ENCODE data around the gene ADAMTS14. TPM values are rescaled to one million over a fixed set of nuclear protein-coding genes. Genes with fewer than 3 reads are reported as not detected.

Gene ADAMTS14
- total RNA-seq, 2 experiments from 2014 or later, result 0.16 to 0.25 TPM

DNA sequence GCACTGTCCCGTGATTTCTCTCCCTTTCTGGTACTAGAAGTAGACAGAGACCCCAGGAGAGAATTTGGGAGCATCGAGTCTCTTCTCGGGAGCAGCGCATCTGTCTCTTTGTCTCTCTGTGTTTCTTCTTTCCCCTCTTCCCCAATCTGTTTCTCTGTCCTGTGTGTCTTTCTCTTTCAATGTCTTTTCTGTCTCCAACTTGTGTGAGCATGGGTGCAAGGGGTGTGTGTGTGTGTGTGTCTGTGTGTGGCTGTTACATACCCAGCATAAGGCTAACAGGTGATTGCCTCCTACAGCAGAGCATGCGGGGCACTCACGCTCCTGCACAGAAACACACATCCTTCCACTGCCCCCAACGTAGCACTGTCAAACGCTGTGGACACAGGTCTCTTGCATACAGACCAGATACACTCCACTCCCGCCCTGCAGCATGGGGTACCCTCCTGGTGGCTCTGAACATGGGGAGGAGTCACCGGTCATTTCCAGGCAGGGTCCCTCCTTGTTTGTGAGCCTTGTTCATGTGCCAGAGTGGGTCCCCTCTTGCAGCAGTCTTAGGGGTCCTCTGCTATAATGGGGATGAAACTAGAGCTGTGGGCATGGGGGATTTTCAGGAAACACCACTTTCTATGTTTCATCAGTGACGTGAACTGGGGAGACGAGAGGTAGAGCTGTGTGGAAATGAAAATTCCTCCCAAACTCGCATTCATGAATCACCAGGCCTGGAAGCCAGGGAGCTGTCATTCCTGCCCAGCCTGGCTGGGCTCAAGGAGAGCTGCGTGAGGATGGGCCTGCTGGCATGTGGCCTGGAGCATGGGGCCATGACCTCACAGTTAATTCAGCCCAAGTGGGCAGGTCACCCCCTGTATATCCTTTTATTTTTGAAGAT lies 980 bp downstream of the ADAMTS14 start:
- Mint-ChIP-seq H3K9me3 (peaks cover 6% of the 10 kb centered on the region), H3K27ac (no peak overlapping the region), H3K27me3 (peaks cover 34% of the 10 kb centered on the region), H3K4me3 (peak overlapping the region; percentile 52), H3K36me3 (ENCODE audit: low read depth) (no peaks in the 10 kb centered on the region), H3K4me1 (ENCODE audit: low read depth) (peaks cover 14% of the 10 kb centered on the region)
- TF ChIP-seq, protein P1, sequence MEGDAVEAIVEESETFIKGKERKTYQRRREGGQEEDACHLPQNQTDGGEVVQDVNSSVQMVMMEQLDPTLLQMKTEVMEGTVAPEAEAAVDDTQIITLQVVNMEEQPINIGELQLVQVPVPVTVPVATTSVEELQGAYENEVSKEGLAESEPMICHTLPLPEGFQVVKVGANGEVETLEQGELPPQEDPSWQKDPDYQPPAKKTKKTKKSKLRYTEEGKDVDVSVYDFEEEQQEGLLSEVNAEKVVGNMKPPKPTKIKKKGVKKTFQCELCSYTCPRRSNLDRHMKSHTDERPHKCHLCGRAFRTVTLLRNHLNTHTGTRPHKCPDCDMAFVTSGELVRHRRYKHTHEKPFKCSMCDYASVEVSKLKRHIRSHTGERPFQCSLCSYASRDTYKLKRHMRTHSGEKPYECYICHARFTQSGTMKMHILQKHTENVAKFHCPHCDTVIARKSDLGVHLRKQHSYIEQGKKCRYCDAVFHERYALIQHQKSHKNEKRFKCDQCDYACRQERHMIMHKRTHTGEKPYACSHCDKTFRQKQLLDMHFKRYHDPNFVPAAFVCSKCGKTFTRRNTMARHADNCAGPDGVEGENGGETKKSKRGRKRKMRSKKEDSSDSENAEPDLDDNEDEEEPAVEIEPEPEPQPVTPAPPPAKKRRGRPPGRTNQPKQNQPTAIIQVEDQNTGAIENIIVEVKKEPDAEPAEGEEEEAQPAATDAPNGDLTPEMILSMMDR (IDR thresholded peaks at IDR 0.05), result no peak
- ChIA-PET CTCF (no interaction called here), POLR2A (interaction anchor here (0.6 kb wide), 1 partner anchor 15 kb away, joined by 3 read pairs; no protein-coding TSS in a partner anchor)
- DNase-seq (no peak), ATAC-seq (no peak)
- intact Hi-C loops (cut with micrococcal nuclease), result no loop called here

DNA sequence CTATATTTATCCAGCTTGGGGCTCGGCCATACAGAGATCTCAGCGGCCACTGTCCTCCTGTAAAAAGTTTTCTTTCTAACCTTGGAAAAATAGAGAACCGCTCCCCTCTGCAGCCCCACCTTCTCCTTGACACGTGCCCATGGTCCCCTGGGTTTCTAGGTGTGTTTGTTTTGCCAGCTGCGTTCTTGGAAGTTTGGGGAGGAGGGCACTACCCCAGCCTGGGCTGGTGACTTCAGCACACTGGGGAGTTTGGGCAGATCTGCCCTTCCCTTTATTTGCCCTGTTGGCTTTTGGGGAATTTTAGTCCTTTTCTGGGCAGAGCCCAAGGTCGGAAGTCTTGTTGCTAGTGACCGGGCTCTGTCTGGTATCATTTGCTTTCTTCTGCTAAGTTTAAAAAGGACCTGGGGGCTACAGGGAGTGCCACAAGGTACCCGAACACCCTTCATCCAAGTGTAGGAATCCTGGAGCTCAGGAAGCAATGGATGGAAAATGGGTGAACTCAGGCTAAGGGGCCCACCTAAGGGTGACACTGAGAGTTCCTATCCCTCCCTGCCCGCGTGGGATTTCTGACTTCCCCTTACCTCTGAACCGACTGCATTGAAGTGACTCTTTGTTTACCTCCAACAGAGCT lies 1.7 kb downstream of the ADAMTS14 start:
- ATAC-seq (no peak), DNase-seq (no peak)
- H3K4me3 Mint-ChIP-seq, result no peak overlapping the region
- H3K27me3 Mint-ChIP-seq, result peaks cover 34% of the 10 kb centered on the region
- H3K9me3 Mint-ChIP-seq, result no peaks in the 10 kb centered on the region
- POLR2A ChIA-PET, result no interaction called here
- intact Hi-C loops (cut with micrococcal nuclease), result no loop called here
- CTCF ChIA-PET, result no interaction called here
- H3K36me3 Mint-ChIP-seq (ENCODE audit: low read depth), result no peaks in the 10 kb centered on the region
- H3K27ac Mint-ChIP-seq, result no peak overlapping the region
- TF ChIP-seq, protein P1 (IDR thresholded peaks at IDR 0.05), result no peak
- peaks cover 16% of the 10 kb centered on the region for H3K4me1 Mint-ChIP-seq (ENCODE audit: low read depth)

- Mint-ChIP-seq H3K9me3 (no peaks in the 10 kb centered on the region), H3K27ac (no peak overlapping the region), H3K36me3 (ENCODE audit: low read depth) (no peaks in the 10 kb centered on the region), H3K27me3 (peaks cover 34% of the 10 kb centered on the region), H3K4me1 (ENCODE audit: low read depth) (peaks cover 16% of the 10 kb centered on the region), H3K4me3 (no peak overlapping the region)
- TF ChIP-seq, protein P1 (IDR thresholded peaks at IDR 0.05), result no peak
- no peak for ATAC-seq
- ChIA-PET CTCF (no interaction called here), POLR2A (no interaction called here)
- DNase-seq, result no peak
- intact Hi-C loops (cut with micrococcal nuclease), result no loop called here
Measured at GRCh38 chr10:70674560-70675495, 2.5 kb downstream of the ADAMTS14 start.

GRCh38 chr10:70675496-70676161 lies 3.3 kb downstream of the ADAMTS14 start:
- peaks cover 34% of the 10 kb centered on the region for H3K27me3 Mint-ChIP-seq
- POLR2A ChIA-PET, result no interaction called here
- no peak overlapping the region for H3K4me3 Mint-ChIP-seq
- intact Hi-C loops (cut with micrococcal nuclease), result no loop called here
- H3K36me3 Mint-ChIP-seq (ENCODE audit: low read depth), result no peaks in the 10 kb centered on the region
- H3K27ac Mint-ChIP-seq, result no peak overlapping the region
- peaks cover 16% of the 10 kb centered on the region for H3K4me1 Mint-ChIP-seq (ENCODE audit: low read depth)
- CTCF ChIA-PET, result no interaction called here
- TF ChIP-seq, protein P1 (IDR thresholded peaks at IDR 0.05), result no peak
- ATAC-seq, result no peak
- no peaks in the 10 kb centered on the region for H3K9me3 Mint-ChIP-seq
- DNase-seq, result no peak

Data from activated CD8-positive, alpha-beta T cell treated with anti-CD3 and anti-CD28 coated beads for 36 hours (primary cell).